Measurements from ENCODE around the gene GALC. TPM values are rescaled to one million over a fixed set of nuclear protein-coding genes. Genes with fewer than 3 reads are reported as not detected.
"Not testable (repeated sequence)": the region's sequence is repeated elsewhere in the genome, so short reads cannot be mapped to it uniquely, and the experiment has no call there.

The GALC gene
- total and polyA plus RNA-seq, 2 donors from 2014 or later = 13.6 to 29.4 TPM

DNA sequence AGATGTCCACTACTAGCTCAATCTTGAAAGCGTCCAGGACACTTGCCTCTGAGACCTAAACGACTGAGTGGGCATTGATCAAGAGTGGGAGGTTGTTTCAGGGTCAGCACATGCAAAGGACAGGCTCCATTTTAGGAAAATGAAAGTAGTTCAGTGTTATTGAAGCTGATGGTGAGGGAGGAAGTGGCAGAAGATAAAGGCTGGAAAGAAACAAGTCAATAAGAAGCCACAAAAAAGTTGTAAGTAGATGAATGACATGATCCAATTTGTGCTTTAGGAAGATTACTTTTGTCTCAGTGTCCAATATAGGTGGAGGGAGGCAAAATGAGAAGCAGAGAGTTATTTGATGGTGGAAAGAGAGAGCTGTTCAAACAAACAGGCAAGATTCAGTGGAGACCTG lies 33.9 kb upstream of the GALC start:
- H3K27ac ChIP-seq (ENCODE audit: low read depth in 2 of 2, low read length in 2 of 2) = no peak overlapping the region
- no peaks in the 10 kb centered on the region for H3K27me3 ChIP-seq (ENCODE audit: control insufficient read depth, insufficient read depth, low read length)
- TF ChIP-seq, protein P1, sequence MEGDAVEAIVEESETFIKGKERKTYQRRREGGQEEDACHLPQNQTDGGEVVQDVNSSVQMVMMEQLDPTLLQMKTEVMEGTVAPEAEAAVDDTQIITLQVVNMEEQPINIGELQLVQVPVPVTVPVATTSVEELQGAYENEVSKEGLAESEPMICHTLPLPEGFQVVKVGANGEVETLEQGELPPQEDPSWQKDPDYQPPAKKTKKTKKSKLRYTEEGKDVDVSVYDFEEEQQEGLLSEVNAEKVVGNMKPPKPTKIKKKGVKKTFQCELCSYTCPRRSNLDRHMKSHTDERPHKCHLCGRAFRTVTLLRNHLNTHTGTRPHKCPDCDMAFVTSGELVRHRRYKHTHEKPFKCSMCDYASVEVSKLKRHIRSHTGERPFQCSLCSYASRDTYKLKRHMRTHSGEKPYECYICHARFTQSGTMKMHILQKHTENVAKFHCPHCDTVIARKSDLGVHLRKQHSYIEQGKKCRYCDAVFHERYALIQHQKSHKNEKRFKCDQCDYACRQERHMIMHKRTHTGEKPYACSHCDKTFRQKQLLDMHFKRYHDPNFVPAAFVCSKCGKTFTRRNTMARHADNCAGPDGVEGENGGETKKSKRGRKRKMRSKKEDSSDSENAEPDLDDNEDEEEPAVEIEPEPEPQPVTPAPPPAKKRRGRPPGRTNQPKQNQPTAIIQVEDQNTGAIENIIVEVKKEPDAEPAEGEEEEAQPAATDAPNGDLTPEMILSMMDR (IDR thresholded peaks at IDR 0.05; ENCODE audit: borderline replicate concordance, extremely low read depth, insufficient read depth) = no peak
- H3K9ac ChIP-seq (ENCODE audit: low read length in 3 of 3) = no peak overlapping the region
- H3K4me1 ChIP-seq (ENCODE audit: control insufficient read depth in 2 of 3, insufficient read depth in 2 of 3, low read depth in 1 of 3, low read length in 3 of 3) = no peaks in the 10 kb centered on the region
- FAIRE-seq (no peak), DNase-seq (no peak)
- no peaks in the 10 kb centered on the region for H3K36me3 ChIP-seq (ENCODE audit: control insufficient read depth in 2 of 3, insufficient read depth in 3 of 3, low read length in 3 of 3)
- H3K9me3 ChIP-seq (ENCODE audit: control insufficient read depth in 2 of 3, insufficient read depth in 1 of 3, low read length in 3 of 3) = no peaks in the 10 kb centered on the region
- intact Hi-C loops (cut with DNase I) = loop anchor here (10.0 kb wide), 1 partner anchor 138 kb away; no protein-coding TSS in a partner anchor
- no peak overlapping the region for H3K4me3 ChIP-seq (ENCODE audit: low read length in 3 of 3)

DNA sequence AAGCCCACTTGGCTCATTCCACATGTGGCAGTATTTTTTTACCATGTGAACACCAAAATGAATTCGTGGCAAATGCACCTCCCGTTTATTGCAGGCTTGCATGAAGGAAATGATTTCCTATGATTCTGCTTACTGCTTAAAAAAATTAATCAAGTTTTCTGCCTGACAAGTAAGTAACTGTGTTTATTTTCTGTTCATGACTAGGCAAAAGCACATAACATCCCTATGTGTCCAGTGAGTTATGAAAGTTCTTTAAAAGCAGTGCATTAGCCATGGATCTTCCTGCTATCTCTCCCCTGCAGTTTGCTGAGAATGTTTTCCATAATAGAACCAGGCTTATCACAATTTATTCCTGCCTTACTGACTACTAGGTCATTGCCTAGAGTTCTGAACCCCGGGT lies 32.3 kb upstream of the GALC start:
- Histone ChIP-seq H3K4me3 (ENCODE audit: low read length in 3 of 3) (no peak overlapping the region), H3K27me3 (ENCODE audit: control insufficient read depth, insufficient read depth, low read length) (no peaks in the 10 kb centered on the region), H3K36me3 (ENCODE audit: control insufficient read depth in 2 of 3, insufficient read depth in 3 of 3, low read length in 3 of 3) (no peaks in the 10 kb centered on the region), H3K9me3 (ENCODE audit: control insufficient read depth in 2 of 3, insufficient read depth in 1 of 3, low read length in 3 of 3) (no peaks in the 10 kb centered on the region), H3K9ac (ENCODE audit: low read length in 3 of 3) (no peak overlapping the region), H3K4me1 (ENCODE audit: control insufficient read depth in 2 of 3, insufficient read depth in 2 of 3, low read depth in 1 of 3, low read length in 3 of 3) (no peaks in the 10 kb centered on the region), H3K27ac (ENCODE audit: low read depth in 2 of 2, low read length in 2 of 2) (no peak overlapping the region)
- intact Hi-C loops (cut with DNase I) = loop anchor here (10.0 kb wide), 1 partner anchor 139 kb away; no protein-coding TSS in a partner anchor
- TF ChIP-seq, protein P1 (IDR thresholded peaks at IDR 0.05; ENCODE audit: borderline replicate concordance, extremely low read depth, insufficient read depth) = no peak
- DNase-seq = no peak
- FAIRE-seq = no peak

DNA sequence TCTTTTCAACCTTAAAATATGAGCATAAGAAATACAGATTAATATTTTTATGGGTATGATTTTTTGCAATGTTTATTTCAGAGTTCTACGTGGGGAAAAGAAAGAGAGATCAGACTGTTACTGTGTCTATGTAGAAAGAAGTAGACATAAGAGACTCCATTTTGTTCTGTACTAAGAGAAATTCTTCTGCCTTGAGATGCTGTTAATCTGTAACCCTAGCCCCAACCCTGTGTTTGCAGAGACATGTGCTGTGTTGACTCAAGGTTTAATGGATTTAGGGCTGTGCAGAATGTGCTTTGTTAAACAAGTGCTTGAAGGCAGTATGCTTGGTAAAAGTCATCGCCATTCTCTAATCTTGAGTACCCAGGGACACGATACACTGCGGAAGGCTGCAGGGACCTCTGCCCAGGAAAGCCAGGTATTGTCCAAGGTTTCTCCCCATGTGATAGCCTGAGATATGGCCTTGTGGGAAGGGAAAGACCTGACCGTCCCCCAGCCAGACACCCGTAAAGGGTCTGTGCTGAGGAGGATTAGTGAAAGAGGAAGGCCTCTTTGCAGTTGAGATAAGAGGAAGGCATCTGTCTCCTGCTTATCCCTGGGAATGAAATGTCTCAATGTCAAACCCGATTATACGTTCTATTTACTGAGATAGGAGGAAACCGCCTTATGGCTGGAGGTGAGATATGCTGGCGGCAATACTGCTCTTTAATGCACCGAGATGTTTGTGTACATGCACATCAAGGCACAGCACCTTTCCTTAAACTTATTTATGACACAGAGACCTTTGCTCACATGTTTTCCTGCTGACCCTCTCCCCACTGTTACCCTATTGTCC lies 31.5 kb upstream of the GALC start:
- H3K27me3 ChIP-seq (ENCODE audit: control insufficient read depth, insufficient read depth, low read length); H3K4me1 ChIP-seq (ENCODE audit: control insufficient read depth in 2 of 3, insufficient read depth in 2 of 3, low read depth in 1 of 3, low read length in 3 of 3); H3K27ac ChIP-seq (ENCODE audit: low read depth in 2 of 2, low read length in 2 of 2); H3K4me3 ChIP-seq (ENCODE audit: low read length in 3 of 3); H3K36me3 ChIP-seq (ENCODE audit: control insufficient read depth in 2 of 3, insufficient read depth in 3 of 3, low read length in 3 of 3); H3K9ac ChIP-seq (ENCODE audit: low read length in 3 of 3); H3K9me3 ChIP-seq (ENCODE audit: control insufficient read depth in 2 of 3, insufficient read depth in 1 of 3, low read length in 3 of 3); DNase-seq; FAIRE-seq: not testable (repeated sequence)
- intact Hi-C loops (cut with DNase I) = loop anchor here (10.0 kb wide), 1 partner anchor 140 kb away; no protein-coding TSS in a partner anchor

DNA sequence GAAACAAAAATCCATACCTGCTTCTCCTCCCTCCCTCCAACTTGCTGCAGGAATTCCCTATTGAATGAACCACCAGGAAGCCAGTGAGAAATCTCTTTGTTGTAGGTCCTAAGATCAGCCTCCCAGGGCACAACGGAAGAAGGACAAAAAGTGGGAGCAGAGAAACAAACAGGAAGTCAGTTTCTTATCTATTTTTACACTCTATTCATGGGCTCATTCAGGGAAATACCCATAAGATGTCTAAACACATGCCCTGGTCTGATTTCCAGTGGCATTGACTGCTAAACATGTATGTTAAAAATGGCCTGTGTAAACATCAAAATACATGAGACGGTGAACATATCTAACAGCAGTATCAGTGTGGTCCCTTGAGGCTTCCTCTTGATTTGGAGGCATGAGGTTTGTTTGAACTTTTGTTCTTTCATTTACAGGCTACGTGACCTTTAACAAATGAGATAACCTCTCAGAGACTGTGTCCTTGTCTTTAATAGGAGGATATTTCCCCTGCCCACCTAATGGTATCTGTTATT lies 30.7 kb upstream of the GALC start:
- intact Hi-C loops (cut with DNase I) = loop anchor here (10.0 kb wide), 1 partner anchor 141 kb away; no protein-coding TSS in a partner anchor
- Histone ChIP-seq H3K4me1 (ENCODE audit: control insufficient read depth in 2 of 3, insufficient read depth in 2 of 3, low read depth in 1 of 3, low read length in 3 of 3) (no peaks in the 10 kb centered on the region), H3K9me3 (ENCODE audit: control insufficient read depth in 2 of 3, insufficient read depth in 1 of 3, low read length in 3 of 3) (no peaks in the 10 kb centered on the region), H3K27ac (ENCODE audit: low read depth in 2 of 2, low read length in 2 of 2) (no peak overlapping the region), H3K36me3 (ENCODE audit: control insufficient read depth in 2 of 3, insufficient read depth in 3 of 3, low read length in 3 of 3) (no peaks in the 10 kb centered on the region), H3K9ac (ENCODE audit: low read length in 3 of 3) (no peak overlapping the region), H3K27me3 (ENCODE audit: control insufficient read depth, insufficient read depth, low read length) (no peaks in the 10 kb centered on the region), H3K4me3 (ENCODE audit: low read length in 3 of 3) (no peak overlapping the region)
- FAIRE-seq = no peak
- no peak for DNase-seq
- TF ChIP-seq, protein P1 (IDR thresholded peaks at IDR 0.05; ENCODE audit: borderline replicate concordance, extremely low read depth, insufficient read depth) = no peak

All from kidney (tissue), 14 donors.